ENCODE data around the gene TM2D3. TPM values are rescaled to one million over a fixed set of nuclear protein-coding genes. Genes with fewer than 3 reads are reported as not detected.
A peak's percentile ranks its signal among the peaks of the same experiment; 100 is the strongest.
"Not testable (repeated sequence)": the region's sequence is repeated elsewhere in the genome, so short reads cannot be mapped to it uniquely, and the experiment has no call there.

TM2D3 gene
- polyA plus RNA-seq, 5 donors, result 53.6 to 66.8 (median 64.7) TPM

GRCh38 chr15:101662203-101662602, 10.0 kb upstream of the TM2D3 start:
- no peak for DNase-seq

GRCh38 chr15:101660005-101660404, 7.8 kb upstream of the TM2D3 start:
- no peak for DNase-seq

- DNase-seq, result peak; percentile 46 to 58
Observed at GRCh38 chr15:101657968-101658784, 6.0 kb upstream of the TM2D3 start.

GRCh38 chr15:101657171-101657570, 5.0 kb upstream of the TM2D3 start:
- no peak for DNase-seq

- not testable (repeated sequence) for DNase-seq
Observed at GRCh38 chr15:101654624-101655337, 2.6 kb upstream of the TM2D3 start.

- no peak for DNase-seq
Observed at GRCh38 chr15:101654171-101654570, 2.0 kb upstream of the TM2D3 start.

GRCh38 chr15:101652786-101653430, 727 bp upstream of the TM2D3 start:
- DNase-seq, result no peak

GRCh38 chr15:101651554-101652097, 555 bp downstream of the TM2D3 start:
- no peak for DNase-seq

- DNase-seq, result no peak
Observed at GRCh38 chr15:101650145-101650544, 2.0 kb downstream of the TM2D3 start.

- no peak for DNase-seq
Observed at GRCh38 chr15:101648356-101648755, 3.8 kb downstream of the TM2D3 start.

- no peak for DNase-seq
Observed at GRCh38 chr15:101647251-101647650, 4.9 kb downstream of the TM2D3 start.

- DNase-seq, result no peak
Observed at GRCh38 chr15:101646672-101647071, 5.5 kb downstream of the TM2D3 start.

- no peak for DNase-seq
Observed at GRCh38 chr15:101642361-101642760, 9.8 kb downstream of the TM2D3 start.

GRCh38 chr15:101641894-101642293, 10.3 kb downstream of the TM2D3 start:
- DNase-seq, result peak; percentile 13 to 46

GRCh38 chr15:101641129-101641764, 10.9 kb downstream of the TM2D3 start:
- DNase-seq, result peak; percentile 55 to 81

- DNase-seq, result no peak
Observed at GRCh38 chr15:101639667-101640066, 12.5 kb downstream of the TM2D3 start.

GRCh38 chr15:101637919-101638318, 14.3 kb downstream of the TM2D3 start:
- no peak for DNase-seq

- no peak for DNase-seq
Observed at GRCh38 chr15:101637516-101637915, 14.7 kb downstream of the TM2D3 start.

- DNase-seq, result no peak
Observed at GRCh38 chr15:101637038-101637437, 15.1 kb downstream of the TM2D3 start.

GRCh38 chr15:101635944-101636727, 16.0 kb downstream of the TM2D3 start:
- no peak for DNase-seq

GRCh38 chr15:101633356-101633755, 18.8 kb downstream of the TM2D3 start:
- DNase-seq, result no peak

Data from right lung (tissue), 5 donors.